HEK293T (cell line): Measurements from ENCODE around the gene MTMR10.

Source experiments
- BHLHE40 ChIP-seq: fragments of 450-650 bp; IDR thresholded peaks from 2 replicates; pipeline ENCODE4 v1.6.1; 2016; ENCODE audit warnings: mild to moderate bottlenecking, moderate library complexity, borderline replicate concordance
- ELF4 ChIP-seq: fragments of 450-650 bp; IDR thresholded peaks from 2 replicates; pipeline ENCODE4 v1.6.1; 2017; ENCODE audit warnings: antibody characterized with exemption
- FOXA1 ChIP-seq: fragments of 450-650 bp; IDR thresholded peaks from 2 replicates; pipeline ENCODE4 v1.6.1; 2016; ENCODE audit warnings: mild to moderate bottlenecking
- FOXK2 ChIP-seq: fragments of 450-650 bp; IDR thresholded peaks from 2 replicates; pipeline ENCODE4 v1.6.1; 2016; ENCODE audit warnings: mild to moderate bottlenecking
- LEF1 ChIP-seq: fragments of 450-650 bp; IDR thresholded peaks from 2 replicates; pipeline ENCODE4 v1.6.1; 2017; ENCODE audit warnings: mild to moderate bottlenecking, borderline replicate concordance
- PKNOX1 ChIP-seq: fragments of 450-650 bp; IDR thresholded peaks from 2 replicates; pipeline ENCODE4 v1.6.1; 2016
- SP1 ChIP-seq: fragments of 450-650 bp; IDR thresholded peaks from 2 replicates; pipeline ENCODE4 v1.6.1; 2017
- TARDBP ChIP-seq: fragments of 450-650 bp; IDR thresholded peaks from 2 replicates; pipeline ENCODE4 v1.6.1; 2016
- ZNF384 ChIP-seq: fragments of 450-650 bp; IDR thresholded peaks from 2 replicates; pipeline ENCODE4 v1.6.1; 2016

GRCh38 chr15:30913761-30914160, 77.7 kb downstream of the MTMR10 start:
- TF ChIP-seq ELF4 (no peak), ZNF384 (no peak), FOXA1 (no peak), BHLHE40 (no peak), TARDBP (no peak), LEF1 (no peak), FOXK2 (no peak), SP1 (no peak), PKNOX1 (no peak)
